HG03558 (cell line): Measurements from ENCODE around the gene POU3F3.

ENCODE experiments used
- ATAC-seq: cut with Tn5 transposase; IDR thresholded peaks from one replicate; pipeline ENCODE4 v1.9.1; 2021; ENCODE audit warnings: moderate number of reproducible peaks; ENCODE audit not compliant: unreplicated experiment; ENCODE audit errors: extremely low read depth

The POU3F3 gene

DNA sequence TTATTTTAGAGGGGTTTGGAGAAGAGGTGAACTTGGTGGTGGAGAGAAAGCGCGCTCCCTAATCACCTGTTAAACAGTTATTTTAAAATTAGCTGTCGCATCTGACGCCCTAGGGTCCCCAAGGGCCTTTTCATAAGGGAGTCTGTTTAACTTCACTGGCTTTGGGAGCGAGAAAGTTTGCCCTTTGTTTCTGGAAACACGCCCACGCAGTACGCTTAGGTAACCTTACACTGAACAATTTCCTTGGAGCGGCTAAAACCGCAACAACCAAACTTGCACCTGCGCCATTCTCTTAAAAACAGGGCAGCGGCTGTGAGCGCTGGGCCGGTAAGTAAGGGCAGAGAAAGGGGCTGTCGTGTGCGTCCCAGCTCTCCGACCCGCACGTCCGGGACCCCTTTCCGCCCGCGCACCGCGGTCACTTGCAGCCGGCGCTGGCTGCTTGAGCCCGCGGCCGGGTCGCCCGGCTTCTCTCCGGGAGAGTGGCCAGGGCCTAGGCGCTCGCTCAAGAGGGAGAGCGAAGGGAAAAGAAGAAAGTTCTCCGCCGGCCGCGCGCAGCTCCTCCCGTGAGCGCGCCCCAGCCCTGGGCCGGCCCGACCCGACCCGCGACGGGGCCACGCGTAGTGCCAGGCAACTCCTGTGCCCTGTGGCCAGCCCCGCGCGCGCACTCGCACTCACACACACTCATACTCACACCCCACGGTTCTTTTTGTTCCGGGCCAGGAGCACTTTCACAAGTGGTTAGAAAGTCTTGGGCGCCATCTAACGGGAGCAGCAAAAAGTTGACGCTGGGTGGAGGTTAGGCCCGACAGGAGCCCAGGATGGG lies 19.2 kb downstream of the POU3F3 start:
- peak; percentile 85 for ATAC-seq

DNA sequence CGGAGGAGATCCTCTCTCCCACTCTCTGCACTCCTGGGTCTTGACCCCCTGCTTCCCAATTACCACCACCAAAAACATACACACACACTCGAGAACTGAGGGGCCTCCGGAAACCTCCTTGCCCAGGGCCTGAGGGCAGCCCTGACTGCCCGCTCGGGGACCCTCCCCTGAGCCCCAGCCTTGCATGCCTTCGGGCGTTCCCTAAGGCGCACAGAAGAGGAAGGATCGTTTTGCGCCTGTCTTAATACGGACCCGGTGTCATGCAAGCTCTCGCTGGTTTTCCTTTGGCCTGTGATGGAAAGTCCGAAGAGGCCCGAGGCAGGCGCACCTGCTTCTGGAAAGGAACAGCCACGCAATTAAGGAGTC lies 19.8 kb downstream of the POU3F3 start:
- ATAC-seq = no peak

DNA sequence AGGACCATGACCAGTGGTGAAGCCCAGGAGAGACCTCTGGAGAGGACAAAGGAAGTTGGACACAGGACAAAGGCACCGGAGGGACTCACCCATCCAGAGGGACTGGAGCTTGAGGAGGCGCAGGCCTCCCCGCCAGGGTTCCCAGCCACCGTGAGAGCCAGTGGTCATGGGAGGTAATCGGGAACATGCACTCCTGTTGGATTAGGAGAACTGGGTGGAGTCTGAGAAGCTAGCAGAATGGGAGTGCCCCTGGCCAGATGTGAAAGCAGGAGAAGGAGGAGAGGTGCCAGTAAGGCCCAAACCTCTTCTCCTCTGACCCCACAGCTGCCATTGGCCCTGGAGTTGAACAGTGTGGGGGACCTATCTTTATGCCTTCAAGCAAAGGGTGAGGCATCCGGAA lies 20.3 kb downstream of the POU3F3 start:
- ATAC-seq = no peak

DNA sequence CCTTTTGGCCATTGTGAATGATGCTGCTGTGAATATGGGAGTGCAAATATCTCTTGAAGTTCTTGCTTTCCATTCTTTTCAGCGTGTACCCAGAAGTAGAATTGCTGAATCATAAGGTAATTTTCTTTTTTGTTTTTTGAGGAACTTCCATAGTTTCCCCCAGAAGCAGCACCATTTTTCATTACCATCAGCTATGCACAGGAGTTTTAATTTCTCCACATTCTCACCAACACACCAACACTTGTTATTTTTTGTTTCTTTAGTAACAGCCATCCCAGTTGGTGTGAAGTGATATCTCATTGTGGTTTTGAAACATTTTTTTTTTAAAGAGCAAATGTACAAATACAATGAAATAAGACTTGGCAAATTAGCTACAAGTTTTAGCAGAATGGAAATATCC lies 21.3 kb downstream of the POU3F3 start:
- ATAC-seq = no peak

DNA sequence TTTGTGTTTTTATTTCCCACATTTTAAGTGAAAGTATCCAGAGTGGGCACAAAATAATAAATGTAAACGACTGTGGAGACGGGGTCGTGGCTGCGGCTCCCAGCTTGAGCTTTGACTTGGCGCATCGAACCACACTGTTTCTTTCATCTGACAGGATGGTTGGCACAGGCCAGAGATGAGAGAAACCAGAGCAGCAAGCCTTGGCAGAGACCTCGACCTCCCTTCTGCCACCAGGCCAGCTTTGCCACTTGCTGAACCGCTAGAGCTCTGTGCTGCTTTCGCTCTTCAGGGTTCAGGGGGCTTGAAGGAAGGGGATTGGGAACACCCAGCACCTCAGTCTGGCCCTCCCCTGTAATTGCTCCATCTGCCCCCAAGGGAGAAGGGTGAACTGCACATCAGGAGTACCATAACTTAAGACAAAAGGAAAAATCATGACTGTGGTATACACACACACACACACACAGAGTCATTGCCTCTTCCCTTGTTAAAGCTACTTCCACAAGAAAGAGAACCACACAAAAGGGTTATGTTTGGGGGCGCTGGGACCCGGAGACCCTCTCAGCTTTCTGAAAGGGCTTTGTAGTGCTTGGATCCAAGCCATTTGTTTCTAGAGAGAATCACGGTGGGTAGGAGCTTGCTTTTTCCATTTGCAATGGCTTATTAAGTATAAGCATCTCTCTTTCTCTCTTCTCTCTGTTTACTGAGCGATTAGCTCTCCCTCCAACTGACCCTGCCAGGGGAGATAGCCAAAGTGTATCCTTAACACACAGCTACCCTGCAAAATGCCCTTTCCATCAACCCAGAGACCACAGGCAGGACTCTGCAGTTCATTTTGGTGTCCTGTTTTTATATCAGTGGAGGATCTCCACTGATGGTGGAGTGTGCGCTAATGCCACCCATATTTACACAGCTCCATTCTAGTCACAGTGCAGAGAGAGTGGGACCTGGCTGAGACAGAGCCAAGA lies 23.0 kb downstream of the POU3F3 start:
- no peak for ATAC-seq

DNA sequence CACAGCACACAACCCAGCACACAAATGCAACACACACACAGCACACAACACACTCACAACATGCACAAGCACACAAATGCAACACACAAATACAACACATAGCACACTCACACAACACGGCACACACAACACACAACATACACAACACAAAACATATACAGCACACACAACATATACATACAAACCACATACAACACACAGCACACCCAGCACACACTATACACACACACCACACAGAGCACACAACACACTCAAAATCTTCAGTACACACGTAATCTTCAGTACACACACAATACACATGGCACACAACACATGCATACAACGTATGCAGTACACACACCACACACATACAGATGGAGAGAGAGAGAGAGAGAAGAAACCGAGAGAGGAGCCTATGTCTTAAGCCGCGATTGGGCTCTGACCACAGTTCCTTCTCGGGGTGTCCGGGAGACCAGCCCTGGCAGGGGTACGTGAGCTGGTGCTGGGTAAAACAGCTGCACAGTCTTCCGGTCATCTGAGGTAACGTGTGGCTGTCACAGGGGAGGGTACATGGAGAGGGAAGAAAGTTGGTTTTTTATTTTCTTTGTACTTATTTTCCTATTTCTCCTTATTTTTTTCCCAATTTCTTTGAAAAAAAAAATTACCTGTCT lies 25.1 kb downstream of the POU3F3 start:
- no peak for ATAC-seq

DNA sequence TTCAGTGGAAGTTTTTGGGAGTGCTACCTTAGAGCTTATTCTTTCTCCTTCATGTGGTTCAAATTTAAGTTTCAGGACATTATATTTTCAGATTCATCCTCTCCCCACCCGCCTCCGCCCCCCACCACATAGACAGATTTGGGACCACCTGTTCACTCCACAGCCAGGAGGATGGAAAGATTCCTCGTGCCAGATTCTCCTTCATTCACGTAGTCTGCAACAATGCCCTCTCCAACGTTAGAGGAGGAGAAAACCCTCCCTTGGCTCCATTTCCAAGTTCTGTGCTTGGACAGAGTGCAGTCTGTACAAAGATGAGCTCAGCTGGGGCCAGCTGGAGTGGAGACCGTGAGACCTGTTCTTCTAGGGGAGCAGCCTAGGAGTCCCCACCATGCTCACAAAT lies 26.2 kb downstream of the POU3F3 start:
- ATAC-seq = no peak

DNA sequence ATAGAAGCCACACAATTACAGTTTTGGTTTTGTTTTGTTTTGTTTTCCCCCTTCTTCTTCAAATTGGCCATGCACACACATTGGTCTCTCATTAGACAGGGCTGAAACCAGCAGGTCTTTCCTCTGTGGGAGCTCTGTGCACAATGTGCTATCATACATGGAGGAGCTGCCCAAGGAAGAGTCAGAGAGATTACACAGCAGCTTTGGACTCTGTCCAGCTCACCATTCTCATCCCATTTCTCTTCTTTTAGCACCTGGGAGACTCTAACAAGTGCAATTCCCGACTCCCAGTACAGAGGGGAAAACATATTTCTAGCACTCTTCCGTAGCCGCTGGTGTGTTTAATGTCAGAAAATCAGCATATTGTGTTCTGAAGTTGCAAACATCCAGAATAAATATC lies 29.4 kb downstream of the POU3F3 start:
- ATAC-seq = no peak

DNA sequence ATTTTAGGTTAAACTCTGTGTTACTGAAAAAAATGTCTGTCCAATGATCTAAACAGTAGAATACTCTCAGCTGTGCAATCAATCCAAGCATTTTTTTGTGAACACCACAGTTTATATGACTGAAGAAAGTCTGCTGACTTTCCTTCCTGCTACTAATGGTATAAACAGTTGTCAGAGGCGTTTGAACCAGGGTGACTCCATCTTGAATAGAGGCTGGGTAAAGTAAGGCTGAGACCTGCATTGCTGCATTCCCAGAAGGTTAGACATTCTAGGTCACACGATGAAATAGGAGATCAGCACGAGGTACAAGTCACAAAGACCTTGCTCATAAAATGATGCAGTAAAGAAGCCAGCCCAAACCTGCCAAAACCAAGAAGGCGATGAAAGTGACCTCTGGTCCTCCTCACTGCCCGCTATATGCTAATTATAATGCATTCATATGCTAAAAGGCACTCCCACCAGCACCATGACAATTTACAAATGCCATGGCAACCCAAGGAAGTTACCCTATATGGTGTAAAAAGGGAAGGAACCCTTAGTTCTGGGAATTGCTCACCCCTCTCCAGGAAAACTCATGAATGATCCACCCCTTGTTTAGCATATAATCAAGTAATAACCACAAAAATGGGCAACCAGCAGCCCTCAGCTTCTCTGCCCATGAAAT lies 31.3 kb downstream of the POU3F3 start:
- no peak for ATAC-seq

DNA sequence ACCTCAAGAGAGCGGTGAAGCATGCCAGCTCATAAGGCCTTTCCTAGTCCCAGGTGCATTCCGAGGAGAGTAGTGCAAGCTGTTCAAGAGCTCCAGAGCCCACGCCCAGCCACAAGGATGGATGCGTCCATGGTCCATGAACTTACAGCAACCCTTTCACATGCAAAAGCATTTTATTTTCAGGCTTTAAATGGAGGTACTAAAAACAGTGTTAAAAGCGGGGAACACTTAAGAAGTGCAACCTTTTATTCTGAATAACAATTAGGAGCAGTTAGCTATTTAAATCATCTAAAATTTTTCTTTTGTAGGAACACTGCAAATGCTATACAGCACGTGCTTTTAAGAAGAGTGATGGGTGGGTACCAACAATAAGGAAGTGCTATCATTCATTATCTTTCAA lies 33.8 kb downstream of the POU3F3 start:
- ATAC-seq = no peak

DNA sequence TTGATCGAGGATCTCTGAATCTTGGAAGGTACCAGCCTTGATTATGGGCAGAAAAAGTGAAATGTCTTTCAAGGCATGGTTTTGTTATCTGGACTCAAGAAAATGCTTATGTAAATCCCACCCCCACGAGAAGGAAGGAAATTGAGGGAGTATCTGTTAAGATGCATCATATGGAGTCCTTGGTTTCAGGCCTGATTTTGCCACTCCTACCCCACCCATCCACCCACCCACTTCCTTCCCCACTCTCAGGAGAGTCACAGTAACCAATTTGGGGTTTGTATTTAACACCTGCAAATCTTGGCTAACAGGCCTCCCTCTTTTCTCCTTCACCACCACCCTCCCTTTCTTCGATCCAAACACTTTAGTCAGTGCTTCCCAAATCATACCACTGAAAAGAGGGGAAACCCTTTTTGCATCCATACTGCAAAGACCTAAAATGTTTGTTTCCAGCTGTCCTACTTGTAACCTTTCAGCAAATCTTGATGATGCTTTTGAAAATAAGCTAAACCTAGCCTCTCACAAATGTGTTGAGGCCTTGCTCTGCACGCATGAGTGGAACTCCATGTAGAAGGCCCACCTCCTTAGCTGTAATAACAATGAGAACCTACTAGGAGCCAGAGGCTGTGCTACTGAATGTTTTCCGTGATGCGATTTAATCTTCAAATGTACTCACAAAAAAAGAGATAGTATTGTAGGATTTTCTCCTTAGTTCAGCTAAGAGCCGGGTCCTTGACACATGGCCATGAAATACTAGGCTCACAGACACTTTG lies 34.8 kb downstream of the POU3F3 start:
- no peak for ATAC-seq

DNA sequence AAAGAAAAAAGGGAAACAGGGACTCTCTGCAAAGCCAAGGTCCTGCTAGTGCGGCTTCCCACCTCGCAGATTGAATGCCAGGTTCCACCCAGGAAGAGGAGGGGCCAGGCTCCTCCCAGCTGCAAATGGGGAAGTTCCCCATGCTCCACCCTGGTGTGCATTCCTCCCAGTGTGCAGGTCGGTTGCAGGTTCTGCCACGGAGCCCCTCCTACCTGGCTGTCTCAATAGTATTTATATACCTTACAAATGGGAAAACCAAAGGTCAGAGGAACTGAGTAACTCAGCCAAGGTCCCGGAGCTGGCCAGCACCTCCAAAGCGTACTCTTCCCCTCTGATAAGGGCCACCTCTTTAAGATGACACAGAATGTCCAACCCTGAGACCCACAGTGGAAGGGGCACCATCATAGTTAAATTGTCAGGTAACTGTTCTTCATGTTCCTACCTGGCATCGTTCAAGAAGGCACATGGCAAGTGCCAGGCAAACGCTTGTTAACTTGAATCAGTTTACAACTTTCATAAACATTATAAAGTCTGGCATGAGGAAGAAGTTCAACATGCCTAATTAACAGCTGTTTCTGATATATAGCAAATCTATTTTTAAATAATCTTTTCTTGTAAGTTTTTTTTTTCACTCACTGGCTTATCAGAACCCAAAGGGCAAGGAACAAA lies 35.5 kb downstream of the POU3F3 start:
- ATAC-seq = no peak

DNA sequence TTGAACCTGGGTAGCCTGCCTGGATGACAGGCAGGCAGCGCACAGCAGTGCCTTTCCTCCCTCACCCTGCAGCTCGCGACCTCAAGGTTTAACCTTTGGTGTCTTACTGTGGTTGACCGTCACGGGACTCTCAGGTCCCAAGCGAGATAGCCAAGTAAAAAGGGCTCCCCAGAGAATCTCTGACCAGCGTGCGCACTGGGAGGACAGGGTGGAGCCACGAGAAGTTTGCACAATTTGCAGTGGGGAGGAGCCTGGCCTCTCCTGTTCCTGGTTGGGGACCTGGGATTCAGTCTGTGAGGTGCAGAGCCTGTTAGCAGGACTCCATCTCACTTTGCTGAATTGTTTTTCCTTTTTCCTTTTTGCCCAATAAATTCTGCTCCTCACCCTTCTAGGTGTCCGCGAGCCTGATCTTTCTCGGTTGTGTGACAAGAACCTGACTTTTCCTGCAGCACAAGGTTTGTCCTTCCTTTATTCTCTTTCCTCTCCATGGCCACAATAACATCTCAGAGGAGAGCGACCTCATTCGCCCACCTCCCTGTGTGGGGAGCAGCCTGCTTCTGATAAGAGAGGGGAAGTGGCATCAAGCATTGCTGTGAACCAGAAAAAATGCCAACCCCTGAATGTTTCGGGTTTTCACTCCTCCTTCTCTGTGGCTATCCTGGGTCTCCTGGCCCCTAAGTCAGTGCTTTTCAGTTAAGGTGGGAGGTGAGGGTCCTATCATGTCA lies 36.2 kb downstream of the POU3F3 start:
- ATAC-seq = no peak

DNA sequence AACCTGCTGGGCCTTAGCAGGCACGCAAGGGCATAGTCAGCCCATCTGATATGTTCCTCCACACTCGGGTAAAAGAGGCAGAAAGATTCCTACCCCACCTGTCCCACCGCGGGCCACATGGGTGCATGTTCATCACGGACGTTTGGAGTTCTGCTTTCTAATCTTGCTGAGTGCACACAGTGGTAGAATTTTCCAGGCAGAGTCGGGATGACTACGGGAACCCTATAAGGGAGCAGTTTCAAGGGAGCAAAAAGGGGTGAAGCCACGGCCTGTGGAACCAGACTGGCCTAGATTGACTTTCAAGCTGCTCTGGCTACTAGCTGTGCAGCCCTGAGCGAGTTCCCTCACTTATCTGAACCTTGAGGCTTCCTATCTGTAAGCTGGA lies 36.8 kb downstream of the POU3F3 start:
- no peak for ATAC-seq

DNA sequence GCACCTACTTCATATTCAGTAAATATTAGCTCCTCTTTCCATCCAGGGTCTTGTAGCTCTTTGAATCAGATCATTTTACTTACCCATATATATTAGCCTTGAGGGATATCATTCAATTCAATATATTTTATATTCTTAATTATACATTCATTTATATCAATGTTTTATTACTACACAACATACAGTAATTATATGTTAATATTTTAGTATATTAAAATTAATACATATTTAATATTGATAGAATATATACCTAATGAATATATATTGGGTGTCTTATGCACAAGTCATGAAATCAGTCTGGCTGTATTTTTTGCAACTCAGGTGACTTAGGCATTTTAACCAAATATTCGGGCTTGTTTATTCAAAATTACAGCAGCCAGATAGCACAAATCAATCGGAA lies 37.2 kb downstream of the POU3F3 start:
- ATAC-seq = no peak

DNA sequence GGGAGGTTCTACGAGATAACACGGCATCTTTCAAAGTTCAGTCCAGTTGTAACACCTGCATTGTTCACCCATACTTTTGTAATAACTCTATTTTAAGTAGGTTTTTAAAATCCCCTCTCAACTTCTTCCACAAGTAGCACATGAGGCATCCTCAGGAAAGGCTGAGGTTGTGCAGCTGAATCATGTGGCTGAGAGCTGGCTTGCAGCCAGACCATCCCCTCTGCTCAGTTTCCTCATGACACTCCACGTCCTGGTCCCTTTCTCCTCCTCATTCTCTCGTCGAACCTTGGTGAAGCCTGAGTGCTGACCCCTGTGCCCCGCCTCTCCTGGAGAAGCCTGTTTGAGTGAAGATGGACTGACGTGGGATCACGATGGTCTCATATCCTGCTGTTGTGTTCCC lies 42.5 kb downstream of the POU3F3 start:
- no peak for ATAC-seq

DNA sequence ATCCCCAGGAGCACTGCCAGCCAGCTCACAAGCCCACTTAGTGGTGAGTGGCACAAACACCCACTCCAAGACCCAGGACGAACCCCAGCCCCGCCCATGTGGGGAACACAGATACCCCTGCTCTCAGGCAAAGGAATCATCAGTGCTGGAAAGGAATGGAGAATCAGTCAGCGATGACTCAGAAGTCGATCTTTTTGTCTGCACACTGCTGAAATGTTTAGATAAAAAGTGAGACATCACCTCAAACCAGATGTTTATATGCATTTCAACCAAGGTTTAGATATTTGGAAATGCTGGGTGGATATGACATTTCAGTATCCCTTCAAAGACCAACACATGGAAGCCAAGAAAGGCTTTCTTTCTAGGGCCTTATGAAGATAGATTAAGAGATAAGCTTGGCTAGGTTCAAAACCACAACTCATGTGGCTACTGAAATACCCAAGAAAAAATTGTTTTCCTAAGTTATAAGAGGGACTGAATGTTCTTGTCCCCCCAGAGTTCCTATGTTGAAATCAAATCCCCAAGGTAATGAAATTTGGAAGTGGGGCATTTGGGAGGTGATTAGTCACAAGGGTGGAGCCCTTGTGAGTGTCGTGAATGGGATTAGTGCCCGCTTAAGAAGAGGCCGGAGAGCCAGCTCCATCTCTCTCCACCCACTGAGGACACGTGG lies 43.7 kb downstream of the POU3F3 start:
- no peak for ATAC-seq

DNA sequence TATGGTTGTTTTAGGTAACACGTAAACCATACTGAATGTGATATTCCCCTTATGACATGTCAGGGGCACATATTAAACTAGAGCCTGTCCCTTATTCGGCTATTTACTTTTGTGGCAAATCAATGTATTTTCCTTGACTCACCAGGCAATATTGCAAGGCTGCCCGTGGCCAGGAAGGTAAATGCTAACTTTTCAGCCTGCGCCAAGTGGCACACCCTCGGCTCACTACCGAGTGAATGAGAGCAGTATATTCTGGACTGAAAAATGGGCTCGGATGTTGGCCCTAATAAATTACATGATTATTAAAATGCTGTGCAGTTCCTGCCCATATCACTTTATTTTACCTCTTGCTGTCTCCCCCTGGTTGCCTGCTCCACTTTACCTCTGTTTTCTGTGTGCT lies 46.7 kb downstream of the POU3F3 start:
- ATAC-seq = no peak
